Body of pancreas (tissue), 4 donors: Measurements from ENCODE around the gene ZYG11B.

Source experiments
- CTCF ChIP-seq, 7 experiments: fragments of 450-650 bp in 4 of 7; fragments of 200-600 bp in 3 of 7; sonication (generic) in 3 of 7; IDR thresholded peaks; one replicate each; pipeline ENCODE4 v1.5.1; 2016 to 2019; ENCODE audit warnings: antibody characterized with exemption in 7 of 7
- POLR2A ChIP-seq, 3 donors: fragments of 450-650 bp; IDR thresholded peaks; one replicate each; pipeline ENCODE4 v1.6.1; 2016; ENCODE audit warnings: antibody characterized with exemption in 3 of 3, mild to moderate bottlenecking in 2 of 3

- no peak for TF ChIP-seq CTCF (IDR thresholded peaks at IDR 0.05)
- no peak for TF ChIP-seq POLR2A (IDR thresholded peaks at IDR 0.05)
These were observed 108.5 kb downstream of the ZYG11B start for GRCh38 chr1:52834798-52835197.
